ENCODE data around the gene SLC1A1.
A peak's percentile ranks its signal among the peaks of the same experiment; 100 is the strongest.
"Not testable (repeated sequence)": the region's sequence is repeated elsewhere in the genome, so short reads cannot be mapped to it uniquely, and the experiment has no call there.

The SLC1A1 gene

DNA sequence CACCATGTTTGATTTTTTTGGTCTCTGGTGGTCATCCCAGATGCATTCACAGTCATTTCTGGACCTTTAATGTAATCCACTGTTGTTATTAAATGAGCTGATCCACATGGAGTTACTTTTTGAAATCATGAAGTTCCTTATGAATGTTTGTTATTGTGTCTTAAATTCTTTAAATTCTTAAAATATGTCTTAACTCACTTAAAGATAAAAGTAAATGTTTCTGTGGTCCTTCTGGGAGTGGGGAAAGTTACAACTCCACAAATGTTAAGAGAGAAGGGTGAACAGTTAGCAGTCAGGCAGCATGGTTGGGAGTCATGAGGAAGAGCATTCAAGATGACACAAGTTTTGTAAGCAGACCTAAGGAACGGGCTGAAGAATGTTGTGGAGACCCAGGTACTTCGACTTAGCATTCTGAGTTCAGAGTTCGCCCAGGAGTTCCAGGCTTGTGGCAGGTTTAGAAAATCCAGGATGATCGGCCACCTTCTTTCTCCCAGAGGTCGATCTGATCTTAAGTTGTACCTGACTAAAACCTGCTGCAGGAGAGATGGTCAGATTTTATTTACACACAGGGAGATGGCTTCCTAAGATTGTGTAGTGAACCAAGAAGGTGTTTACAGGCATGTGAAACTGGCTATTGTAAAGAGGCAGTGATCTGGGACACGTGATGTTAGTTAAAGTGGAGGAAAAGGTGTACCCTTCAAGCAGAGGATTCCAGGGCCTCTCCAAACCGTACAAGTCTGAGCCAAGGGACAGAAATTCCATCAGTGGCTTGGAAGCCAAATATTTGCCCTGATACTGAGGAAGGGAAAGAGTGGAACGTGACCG is 17.2 kb downstream of the SLC1A1 start:
- no peak for DNase-seq

DNA sequence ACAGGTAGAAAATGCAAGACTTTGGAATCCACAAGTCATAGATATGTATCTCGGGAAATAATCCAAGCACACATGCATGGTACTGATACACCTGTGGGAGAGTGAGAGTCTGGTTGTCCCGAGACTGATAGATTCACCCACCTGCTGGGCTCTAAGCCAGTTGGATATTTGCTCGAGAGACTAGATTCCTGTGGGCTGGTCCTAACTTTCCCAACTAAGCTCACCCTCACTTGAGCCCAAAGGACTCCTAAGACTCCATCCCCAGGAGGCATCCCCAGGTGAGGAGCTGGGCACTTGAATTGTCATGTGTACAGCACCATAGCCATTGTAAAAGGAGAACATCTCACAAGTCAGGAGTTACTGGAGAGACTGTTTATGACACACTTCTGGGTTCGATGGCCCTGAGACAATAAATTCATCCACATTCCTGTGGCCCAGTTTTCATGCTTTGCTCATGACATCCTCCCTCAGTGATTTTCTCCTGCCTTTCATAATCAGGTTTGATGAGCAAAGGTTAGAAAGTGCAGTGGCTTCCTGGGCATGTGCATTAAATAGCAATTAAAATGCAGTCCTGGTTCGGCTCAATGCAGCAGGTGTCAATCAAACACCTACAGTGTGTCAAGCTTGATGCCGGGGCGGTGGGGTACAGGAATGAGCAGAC is 18.1 kb downstream of the SLC1A1 start:
- DNase-seq = no peak

DNA sequence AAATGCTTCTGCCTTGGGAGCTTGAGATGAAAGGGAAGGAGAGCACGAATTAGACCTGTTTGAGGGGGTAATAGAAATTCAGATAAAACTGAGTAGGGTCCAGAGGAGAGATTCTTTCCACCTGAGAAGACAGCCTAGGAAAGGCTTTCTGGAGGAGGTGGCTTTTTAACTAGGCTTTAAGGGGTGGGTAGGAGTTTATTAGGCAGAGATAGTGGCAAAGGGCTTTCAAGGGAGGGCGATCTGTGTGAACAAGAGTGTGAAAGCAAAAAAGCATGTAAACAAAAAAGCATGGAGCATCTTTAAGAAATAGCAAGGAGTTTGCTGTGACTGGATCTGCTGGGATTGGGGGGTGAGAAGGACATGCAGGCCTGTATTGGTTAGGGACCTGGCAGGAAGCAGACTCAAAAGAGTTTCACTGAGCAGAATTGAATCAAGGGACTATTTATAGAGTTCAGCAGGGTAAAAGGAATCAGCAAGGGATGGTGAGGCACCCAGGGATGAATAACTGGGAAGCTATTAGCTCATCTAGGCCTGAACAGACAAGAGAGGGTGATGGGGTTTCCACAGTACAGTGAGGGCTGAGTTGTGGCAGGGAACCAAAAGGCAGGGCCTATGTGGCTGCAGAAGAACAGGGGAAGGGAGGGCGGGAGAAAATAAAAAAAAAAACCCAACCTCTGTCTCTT is 18.8 kb downstream of the SLC1A1 start:
- DNase-seq = no peak

DNA sequence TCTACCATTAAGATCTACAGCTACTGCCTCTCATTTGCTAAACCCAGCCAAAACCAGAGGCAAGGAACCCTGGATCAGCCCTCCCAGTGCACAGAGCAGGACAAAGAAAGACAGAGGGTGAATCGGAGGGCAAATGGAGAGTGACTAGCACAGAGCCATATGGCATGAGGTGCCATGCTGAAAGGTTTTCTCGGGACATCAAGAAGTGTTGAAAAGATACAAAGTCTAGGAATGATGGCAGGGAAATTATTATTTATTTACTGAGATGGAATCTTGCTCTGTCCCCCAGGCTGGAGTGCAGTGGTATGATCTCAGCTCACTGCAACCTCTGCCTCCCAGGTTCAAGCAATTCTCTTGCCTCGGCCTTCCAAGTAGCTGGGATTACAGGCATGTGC is 19.3 kb downstream of the SLC1A1 start:
- DNase-seq = no peak

DNA sequence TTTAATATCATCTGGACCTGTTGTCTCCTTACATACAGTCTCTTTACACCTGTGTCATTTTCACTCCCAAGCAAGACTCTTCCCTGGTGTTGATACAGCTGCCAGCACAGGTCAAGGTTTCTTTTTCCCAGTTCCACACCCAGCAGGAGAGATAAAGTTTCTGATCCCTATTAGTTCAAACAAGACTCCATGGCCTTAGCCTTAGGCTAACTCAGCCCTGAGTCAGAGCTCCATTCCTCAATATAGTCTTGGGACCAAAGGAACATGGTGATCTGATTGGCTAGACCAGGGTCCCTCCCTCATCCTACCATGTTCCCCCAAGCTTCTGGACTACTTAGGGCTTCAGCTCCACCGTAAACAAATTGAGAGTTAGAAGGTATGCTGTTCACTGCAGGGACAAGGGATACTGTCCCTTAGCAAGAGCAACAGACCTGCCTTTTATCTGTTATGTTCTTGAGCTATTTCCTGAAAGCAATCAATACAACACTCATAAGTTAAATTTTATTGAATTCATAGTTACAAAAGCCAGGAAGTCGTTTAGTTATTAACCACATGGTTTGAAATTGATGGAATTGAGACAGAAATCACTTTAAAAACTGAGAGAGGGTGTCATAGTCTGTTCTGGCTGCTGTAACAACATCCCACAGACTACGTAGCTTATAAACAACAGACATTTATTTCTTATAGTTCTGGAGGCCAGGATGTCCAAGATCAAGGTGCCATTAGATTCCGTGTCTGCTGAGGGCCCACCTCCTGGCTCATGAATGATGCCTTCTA is 20.5 kb downstream of the SLC1A1 start:
- DNase-seq = no peak

DNA sequence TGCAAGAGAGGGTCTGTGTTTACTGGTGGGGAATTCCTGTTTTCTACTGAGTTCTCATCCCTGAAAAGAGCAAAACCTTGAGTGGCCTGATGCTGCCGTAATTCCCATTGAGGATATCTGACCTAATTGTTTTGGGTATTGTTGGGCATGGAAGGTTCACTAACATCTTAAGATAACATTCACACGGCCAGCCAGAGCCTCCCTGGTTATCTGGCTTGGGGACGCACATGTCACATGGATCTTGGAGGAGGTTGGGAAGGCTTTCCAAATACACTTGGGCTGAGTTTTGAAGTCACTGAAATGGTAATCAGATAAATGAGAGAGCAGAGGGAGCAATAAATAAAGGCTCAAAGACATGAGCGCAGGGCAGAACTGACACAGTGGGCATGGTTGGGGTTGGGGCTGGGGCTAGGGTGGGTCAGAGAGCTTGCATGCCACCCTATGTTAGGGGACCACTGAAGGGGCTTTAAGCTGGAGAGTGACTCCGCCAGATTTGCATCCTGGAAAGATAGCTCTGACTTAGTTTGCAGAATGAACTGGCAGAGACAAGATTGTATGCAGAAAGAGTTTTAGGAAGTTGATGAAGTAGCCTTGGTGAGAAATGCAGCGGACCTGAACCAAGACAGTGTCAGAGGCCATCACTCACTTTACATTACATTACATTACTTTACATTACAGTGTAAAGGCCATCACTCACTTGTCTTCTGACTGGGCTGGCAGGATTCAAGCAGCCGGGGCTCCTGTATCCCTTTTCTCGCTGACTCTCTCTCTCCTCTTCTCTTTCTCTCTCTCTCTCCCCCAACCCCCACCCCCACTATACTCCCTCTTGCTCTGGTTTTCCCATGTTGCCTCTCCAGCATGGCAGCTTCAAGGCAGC is 24.2 kb downstream of the SLC1A1 start:
- no peak for DNase-seq

DNA sequence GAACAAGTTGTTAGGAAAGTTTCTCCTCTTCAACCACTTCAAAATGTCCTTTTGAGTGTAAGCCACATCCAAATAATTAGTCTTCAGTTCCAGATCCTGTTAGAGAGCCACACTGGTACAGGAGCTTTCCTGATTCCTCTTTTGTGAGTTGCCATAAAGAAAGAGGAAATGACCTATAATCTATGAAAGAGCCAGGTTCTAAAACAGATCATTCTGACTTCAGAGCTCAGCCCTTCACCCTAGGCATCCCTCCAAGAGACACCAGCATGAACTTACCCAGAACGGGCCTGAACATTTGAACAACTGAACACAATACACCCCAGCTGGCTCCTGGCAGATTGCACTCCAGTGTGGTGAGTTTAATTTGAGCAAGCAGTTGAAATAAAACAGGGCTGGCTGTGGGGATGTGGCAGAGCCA is 25.7 kb downstream of the SLC1A1 start:
- no peak for DNase-seq

DNA sequence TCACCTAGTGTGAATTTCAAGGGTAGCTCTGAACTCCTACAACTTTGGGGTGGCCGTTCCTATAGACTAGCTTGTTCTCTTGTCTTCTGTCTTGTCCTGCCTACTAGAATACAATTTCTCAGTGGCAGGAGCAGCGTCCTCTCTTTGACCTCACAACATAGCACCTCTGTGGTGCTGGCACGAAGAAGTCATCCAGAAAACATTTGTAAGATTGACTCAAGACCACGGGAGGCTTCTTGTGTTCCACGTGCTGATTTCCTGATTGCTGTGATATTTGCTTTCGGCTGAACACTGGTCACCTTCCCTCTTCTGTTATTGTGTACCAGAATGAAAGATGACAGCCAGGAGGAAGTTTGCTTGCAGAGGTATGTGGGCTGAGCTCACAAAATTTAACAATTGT is 27.0 kb downstream of the SLC1A1 start:
- no peak for DNase-seq

DNA sequence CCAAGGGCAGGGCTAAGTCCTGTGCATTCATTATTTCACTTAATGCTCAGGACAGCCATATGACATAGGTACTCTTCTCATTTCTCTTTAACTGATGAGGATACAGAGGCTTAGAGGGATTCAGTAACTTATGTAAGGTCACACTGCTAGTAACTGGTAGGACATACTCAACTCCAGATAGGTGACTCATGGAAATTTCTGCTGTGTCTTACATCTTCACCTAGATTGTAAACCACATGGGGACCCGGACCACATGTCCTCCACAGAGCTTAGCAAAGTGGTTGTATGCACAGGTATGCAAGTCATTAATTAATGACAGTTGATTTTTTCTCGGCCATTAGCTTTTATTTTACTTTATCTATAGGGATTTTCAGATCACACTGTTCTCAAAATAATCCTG is 29.3 kb downstream of the SLC1A1 start:
- DNase-seq = peak; percentile 63

DNA sequence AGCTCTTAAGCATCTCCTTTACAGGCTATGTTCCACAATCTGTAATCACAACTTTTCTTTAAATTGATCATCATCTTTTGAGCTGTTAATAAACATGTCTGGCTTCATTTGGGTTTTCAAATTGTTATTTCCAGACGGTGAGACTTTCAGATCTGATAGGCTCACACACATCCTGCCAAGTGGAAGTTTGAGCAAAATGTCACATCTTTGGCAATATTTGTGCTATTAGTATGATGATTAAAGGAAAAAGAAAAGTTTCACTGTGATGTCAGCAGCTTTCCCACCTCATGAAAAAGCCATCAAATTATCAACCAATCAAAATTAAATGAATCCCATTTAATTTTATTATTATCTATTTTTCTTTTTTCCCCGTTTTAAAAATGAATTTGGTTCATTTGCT is 29.8 kb downstream of the SLC1A1 start:
- no peak for DNase-seq

DNA sequence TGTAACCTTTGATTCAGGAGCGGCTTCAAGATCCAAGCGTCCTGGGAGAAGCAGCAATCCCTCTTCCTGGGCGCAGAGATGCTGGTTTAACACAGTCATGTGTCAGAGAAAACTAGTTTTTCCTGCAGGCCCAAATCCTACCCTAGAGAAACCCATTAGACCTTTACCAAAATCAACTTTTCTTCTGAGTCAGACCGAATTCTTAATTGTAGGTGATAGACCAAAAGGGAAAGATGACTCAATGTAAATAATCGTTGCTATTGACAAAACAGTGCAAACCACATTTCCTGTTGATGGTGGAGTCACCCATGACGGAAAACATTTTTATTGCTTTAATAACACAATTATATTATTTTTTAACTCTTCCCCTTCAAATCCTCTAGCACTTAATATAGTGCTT is 40.1 kb downstream of the SLC1A1 start:
- DNase-seq = peak; percentile 66

DNA sequence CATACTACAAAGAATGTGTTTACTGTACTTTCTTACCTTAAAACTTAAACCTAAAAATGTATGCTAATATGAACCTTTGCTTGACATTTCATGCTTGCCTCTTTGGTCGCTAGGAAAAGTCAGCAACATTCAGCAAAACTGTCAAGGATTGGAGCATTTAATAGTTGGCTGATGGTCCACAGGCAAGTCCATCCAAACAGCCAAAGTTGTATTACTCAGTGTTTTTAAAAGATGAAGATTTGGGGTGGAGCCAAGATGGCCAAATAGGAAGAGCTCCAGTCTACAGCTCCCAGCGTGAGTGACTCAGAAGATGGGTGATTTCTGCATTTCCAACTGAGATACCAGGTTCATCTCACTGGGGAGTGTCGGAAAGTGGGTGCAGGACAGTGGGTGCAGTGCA is 40.6 kb downstream of the SLC1A1 start:
- not testable (repeated sequence) for DNase-seq

DNA sequence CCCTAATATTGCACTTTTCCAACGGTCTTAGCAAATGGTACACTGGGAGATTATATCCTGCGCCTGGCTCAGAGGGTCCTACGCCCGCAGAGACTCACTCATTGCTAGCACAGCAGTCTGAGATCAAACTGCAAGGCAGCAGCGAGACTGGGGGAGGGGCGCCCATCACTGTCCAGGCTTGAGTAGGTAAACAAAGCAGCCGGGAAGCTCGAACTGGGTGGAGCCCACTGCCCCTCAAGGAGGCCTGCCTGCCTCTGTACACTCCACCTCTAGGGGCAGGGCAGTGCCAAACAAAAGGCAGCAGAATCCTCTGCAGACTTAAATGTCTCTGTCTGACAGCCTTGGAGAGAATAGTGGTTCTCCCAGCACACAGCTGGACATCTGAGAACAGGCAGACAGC is 41.1 kb downstream of the SLC1A1 start:
- DNase-seq = not testable (repeated sequence)

DNA sequence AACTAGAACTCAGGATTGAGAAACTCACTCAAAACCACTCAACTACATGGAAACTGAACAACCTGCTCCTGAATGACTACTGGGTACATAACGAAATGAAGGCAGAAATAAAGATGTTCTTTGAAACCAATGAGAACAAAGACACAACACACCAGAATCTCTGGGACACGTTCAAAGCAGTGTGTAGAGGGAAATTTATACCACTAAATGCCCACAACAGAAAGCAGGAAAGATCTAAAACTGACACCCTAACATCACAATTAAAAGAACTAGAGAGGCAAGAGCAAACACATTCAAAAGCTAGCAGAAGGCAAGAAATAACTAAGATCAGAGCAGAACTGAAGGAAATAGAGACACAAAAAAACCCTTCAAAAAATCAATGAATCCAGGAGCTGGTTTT is 43.6 kb downstream of the SLC1A1 start:
- not testable (repeated sequence) for DNase-seq

DNA sequence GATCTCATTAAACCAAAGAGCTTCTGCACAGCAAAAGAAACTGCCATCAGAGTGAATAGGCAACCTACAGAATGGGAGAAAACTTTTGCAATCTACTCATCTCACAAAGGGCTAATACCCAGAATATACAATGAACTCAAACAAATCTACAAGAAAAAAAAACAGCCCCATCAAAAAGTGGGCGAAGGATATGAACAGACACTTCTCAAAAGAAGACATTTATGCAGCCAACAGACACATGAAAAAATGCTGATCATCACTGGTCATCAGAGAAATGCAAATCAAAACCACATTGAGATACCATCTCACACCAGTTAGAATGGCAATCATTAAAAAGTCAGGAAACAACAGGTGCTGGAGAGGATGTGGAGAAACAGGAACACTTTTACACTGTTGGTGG is 45.9 kb downstream of the SLC1A1 start:
- DNase-seq = not testable (repeated sequence)

DNA sequence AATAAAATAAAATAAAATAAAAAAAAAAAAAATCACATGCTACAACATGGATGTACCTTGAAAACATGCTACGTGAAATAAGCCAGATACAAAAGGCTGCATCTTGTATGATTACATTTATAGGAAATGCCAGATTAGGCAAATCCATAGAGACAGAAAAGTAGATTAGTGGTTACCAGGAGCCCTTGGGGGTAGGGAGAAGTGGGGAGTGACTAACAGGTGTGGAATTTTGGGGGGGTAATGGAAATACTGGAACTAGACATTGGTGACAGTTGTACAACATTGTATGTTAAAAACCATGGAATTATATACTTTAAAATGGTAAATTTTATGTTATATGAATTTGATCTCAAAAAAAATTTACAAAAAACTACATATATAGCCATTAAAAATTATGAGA is 47.3 kb downstream of the SLC1A1 start:
- no peak for DNase-seq

DNA sequence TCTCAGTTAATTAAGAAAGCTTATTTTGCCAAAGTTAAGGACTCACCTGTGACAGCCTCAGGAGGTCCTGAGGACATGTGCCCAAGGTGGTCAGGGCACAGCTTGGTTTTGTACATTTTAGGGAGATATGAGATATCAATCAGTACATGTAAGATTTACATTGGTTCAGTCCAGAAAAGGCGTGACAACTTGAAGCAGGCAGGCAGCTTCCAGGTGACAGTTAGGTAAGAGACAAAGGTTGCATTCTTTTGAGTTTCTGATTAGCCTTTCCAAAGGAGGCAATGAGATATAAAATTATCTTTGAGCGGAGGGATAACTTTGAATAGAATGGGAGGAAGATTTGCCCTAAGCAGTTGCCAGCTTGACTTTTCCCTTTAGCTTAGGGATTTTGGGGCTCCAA is 47.8 kb downstream of the SLC1A1 start:
- no peak for DNase-seq

DNA sequence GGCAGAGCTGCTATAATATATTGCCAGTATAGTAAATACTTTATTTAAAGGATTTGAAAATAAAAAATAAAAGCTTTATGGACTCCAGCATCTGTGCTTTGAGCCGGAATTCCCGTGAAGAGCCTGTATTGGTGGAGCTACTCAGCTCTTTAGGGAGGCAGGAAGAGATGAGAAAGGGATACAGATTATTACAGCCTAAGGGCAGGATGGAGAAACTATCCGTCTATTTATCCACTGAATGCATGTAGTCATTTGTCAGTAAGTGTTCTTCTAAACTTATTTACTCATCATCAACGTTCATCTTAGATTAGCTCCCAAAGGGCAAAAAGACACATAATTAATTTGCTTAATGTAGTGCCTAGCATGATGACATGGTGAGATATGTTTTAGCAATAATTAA is 48.4 kb downstream of the SLC1A1 start:
- DNase-seq = no peak

DNA sequence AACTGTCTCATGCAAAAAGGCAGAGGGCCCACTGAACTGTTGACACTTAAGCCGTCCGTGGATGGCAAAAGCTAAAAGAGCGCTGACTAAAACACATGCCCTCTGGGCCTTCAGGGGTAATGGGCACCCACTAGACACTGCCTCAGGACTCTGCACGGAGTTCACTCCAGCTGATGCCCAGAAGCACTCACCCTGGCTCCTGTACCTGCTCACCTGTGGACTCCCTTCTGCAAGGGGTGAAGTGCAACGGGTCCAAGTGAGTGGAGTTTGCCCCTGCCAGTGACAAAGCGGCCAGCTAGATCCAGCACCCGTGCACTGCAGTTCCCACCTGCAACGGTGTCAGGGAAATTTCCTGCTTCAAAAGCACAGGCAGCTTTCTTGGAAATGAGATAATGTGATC is 50.2 kb downstream of the SLC1A1 start:
- no peak for DNase-seq

DNA sequence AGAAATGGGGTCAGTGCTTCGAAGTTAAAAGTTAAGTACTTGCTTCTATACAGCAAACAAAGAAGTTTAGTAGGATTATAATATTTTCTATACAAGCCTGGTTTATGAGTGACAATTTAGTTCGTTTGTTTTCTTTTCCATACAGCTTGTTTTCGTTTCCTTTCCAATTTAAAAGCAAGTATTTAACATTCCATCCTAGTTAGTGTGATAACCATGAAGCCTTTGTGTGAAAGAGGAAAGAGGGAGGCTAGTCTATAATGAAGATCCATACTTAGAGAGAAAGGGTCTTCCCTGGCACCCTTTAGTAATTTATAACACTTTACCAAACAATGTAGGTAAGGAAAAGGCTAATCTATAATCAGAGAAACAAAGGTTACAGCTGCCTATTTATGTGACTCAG is 51.0 kb downstream of the SLC1A1 start:
- no peak for DNase-seq

DNA sequence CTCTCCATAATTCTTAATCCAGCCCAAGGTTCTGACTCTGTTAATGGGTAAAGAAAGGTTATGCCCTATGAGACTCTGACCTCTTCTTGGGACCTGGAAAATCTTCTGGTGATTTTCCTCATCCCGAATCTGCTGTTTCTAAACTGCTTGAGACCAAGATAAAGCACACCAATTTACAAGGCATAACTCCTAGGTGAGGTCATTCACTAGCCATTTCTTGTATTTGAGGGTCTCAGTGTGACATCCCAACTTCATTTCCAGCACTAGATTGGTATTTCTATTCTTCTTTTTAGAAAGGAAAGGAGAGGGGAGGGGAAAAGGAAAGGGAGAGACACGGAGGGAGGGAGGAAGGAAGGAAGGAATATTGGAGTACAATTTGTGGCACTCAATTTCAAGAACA is 51.6 kb downstream of the SLC1A1 start:
- no peak for DNase-seq

DNA sequence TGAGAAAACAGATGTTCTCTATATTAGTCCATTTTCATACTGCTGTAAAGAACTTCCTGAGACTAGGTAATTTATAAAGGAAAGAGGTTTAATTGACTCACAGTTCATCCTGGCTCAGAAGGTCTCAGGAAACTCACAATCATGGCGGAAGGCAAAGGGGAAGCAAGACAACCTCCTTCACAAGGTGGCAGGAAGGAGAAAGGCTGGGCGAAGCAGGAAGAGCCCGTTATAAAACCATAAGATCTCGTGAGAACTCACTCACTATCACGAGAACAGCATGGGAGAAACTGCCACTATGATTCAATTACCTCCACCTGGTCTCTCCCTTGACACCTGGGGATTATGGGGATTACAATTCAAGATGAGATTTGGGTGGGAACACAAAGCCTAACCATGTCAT is 54.4 kb downstream of the SLC1A1 start:
- DNase-seq = not testable (repeated sequence)
